HG02642 (cell line): ENCODE data around the gene PSD4.

Experiments used
- ATAC-seq: cut with Tn5 transposase; IDR thresholded peaks from one replicate; pipeline ENCODE4 v1.9.1; 2021; ENCODE audit warnings: mild to moderate bottlenecking; ENCODE audit not compliant: unreplicated experiment, poor library complexity

The PSD4 gene

GRCh38 chr2:113141451-113141850, 32.3 kb upstream of the PSD4 start:
- ATAC-seq, result no peak

DNA sequence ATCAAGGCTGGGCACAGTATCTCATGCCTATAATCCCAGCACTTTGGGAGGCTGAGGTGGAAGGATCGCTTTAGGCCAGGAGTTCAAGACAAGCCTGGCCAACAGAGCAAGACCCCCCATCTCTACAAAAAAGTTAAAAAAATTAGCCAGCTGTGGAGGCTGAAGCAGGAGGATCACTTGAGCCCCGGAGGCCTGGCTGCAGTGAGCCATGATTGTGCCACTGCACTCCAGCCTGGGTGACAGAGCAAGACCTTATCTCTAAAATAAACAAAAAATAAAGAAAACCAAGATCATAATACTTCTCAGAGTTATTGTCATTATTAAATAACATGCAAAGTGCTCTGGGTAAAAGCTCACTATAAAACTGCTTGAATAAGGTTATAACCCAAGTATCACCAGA, 31.5 kb upstream of the PSD4 start:
- ATAC-seq, result no peak

- ATAC-seq, result no peak
These were observed 29.5 kb upstream of the PSD4 start for GRCh38 chr2:113144259-113144658.

- no peak for ATAC-seq
These were observed 24.9 kb upstream of the PSD4 start for GRCh38 chr2:113148606-113149552.

GRCh38 chr2:113149553-113150257, 24.1 kb upstream of the PSD4 start:
- ATAC-seq, result no peak

DNA sequence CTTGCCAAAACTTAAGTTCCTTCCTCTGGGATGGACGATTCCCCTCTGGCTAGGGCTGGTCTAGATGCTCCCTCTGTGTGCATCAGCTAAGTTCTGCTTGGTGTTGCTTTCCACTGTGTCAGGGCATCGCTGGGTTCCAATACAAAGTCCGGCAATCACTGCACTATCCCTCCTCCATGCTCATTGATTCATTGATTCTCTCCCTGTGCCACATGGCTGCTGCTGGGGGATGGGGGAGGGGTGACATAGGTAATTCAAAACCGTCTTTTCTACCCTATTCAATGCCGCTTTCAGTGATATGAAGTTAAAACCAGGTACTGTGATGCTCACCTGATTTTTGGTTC, 23.5 kb upstream of the PSD4 start:
- no peak for ATAC-seq

GRCh38 chr2:113155331-113155730, 18.4 kb upstream of the PSD4 start:
- no peak for ATAC-seq

DNA sequence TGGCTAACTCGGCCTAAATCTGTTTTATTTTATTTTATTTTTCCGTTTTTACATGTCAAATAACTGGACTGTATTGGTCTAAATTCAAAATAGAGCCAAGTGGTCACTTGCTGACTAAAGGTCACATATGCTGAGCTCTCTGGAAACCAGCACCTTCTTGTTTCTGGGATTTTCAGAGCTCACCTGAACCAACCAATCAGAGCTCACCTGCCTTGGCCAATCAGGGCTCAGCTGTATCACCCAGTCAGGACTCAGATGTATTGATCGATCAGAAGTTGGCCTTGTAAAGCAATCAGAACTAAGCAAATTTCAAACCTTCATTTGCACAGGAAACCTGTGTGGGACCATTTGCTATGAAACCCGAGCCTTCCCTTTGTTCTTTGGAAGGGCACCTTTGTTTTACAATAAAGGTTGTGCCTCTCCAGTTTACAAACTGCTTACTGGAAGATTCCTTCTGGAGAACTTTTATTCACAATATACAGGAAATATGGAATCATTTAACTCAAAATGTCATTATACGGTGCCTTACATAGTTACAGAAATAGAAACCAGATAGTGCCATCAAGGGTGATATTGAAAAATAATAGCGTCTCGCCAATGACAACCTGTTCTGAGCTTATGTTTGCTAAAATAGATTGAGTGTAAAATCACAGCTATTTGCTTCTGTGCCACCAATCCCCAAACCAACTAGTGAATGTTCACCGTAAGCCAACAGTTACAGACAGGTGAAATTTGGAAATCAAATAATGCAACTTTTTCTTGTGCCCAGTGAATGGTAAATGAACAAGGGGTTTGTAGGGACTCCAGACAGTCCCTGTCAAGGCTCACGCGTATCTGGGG, 17.3 kb upstream of the PSD4 start:
- no peak for ATAC-seq

DNA sequence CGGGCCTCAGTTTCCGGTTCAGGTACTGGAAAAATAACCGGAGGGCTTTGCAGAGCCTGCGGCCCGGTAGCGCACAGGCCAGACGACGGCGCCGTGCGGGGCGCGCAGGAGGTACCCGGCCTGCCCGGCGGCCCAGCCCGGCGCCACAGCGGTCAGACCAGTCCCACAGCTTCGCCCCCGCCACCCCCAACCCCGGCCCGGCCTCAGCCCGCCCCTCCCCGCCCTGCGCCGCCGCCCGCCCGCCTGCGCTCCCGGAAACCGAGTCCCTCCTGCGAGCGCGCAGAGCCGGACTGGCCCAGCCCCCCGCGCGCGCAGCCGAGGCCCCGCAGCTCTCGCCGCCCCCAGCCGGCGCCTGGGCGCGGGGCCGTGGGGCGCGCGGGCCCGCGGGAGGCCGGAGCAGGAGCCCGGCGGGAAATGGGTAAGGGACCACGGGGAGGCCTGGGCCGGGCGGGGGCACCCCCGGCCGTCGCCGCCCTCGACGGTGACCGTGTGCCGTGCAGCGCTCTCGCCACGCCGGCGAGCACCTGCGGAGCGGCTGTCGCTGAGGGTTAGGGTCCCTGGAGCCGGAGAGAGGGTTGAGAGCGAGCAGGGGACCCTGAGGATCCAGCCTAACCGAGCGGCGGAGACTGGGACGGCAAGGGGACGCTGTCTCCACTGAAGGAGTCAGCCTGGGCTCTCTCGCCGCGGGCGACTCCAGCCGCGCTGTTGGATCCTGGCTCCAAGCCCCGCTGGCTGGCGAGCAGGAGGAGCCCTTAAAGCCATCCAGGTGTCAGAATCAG, 16.5 kb upstream of the PSD4 start:
- ATAC-seq, result peak; percentile 67

DNA sequence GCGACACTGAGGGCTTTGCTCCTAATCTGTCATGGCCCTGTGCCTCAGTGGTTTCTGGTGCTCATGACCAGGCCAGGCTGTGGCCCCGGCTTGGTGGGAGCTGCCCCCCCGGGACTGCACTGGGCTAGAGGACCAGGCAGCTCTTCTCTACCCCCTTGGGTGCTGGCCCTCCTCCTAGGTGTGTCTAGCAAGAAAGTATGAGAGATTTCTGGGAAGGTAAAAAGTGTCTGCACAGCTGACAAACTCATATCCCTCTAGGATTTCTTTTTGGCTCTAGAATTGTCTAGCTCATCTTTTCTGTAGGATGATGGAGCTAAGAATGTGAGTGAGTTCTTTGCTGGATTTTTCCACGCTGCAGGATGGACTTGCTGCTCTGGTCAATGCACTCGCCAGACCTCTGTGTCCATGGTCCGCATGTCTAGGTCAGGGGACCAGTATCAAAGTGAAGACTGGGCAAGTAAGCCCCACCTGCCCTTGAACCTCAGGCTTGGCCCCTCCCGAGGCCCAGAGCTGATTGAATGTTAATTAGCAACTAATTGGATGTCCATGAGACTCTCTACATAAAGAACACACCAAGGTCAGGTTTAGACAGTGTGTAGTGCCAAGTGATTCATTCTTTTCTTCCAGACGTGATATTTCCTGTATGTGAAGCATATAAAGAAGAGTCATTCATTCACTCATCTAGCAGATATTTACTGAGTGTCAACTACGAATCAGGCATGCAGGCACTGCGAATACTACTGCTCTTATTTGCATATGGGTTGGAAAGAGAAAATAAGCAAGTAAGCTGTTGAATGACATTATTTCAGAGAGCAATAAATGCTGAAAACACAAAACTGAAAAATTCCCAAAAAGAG, 15.6 kb upstream of the PSD4 start:
- peak; percentile 17 for ATAC-seq

- ATAC-seq, result no peak
These were observed 14.8 kb upstream of the PSD4 start for GRCh38 chr2:113158884-113159553.

GRCh38 chr2:113160248-113160647, 13.5 kb upstream of the PSD4 start:
- no peak for ATAC-seq

DNA sequence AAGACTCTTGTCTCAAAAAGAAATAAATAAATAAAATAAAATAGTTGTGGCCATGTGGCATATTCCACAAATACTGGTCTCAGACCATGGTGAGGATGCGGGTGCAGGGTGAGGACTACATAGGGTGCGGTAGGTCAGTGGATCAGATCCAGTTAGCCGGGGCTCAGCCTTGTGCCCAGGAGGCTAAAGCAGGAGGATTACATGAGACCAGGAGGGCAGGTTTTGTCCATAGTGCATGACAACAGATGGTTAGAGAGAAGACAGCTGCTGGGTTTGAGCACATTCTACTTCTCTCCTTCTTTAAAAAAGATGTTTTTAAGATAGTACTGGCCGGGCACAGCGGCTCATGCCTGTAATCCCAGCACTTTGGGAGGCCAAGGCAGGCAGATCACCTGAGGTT, 12.8 kb upstream of the PSD4 start:
- ATAC-seq, result no peak

DNA sequence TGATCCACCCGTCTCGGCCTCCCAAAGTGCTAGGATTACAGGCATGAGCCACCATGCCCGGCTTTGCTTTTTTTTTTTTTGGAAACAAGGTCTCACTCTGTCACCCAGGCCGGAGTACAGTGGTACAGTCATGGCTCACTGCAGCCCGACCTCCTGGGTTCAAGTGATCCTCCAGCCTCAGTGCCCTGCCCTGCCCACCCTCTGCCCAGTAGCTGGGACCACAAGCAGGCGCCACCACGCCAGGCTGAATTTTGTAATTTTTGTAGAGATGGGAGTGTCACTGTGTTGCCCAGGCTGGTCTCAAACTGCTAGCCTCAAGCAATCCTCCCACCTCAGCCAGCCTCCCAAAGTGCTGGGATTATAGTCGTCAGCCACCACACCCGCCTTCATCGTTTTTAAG, 11.6 kb upstream of the PSD4 start:
- ATAC-seq, result no peak

DNA sequence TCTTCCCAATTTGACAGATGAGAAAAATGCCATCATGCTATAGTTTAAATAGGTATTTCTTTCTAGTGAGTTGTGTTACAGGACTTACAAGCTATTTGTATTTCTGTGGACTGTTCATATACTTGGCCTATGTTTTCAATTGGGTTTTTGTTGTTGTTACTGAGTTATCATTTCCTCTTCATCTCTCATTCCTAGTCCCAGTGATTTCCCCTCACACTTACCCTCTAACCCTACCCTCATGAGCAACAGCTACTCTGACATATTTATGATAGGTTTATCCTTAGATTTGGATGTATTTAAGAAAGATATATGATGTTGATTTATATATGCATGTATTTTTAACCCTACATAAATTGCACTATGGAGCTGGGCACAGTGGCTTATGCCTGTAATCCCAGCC, 10.9 kb upstream of the PSD4 start:
- no peak for ATAC-seq

- ATAC-seq, result no peak
These were observed 9.4 kb upstream of the PSD4 start for GRCh38 chr2:113164215-113164929.

DNA sequence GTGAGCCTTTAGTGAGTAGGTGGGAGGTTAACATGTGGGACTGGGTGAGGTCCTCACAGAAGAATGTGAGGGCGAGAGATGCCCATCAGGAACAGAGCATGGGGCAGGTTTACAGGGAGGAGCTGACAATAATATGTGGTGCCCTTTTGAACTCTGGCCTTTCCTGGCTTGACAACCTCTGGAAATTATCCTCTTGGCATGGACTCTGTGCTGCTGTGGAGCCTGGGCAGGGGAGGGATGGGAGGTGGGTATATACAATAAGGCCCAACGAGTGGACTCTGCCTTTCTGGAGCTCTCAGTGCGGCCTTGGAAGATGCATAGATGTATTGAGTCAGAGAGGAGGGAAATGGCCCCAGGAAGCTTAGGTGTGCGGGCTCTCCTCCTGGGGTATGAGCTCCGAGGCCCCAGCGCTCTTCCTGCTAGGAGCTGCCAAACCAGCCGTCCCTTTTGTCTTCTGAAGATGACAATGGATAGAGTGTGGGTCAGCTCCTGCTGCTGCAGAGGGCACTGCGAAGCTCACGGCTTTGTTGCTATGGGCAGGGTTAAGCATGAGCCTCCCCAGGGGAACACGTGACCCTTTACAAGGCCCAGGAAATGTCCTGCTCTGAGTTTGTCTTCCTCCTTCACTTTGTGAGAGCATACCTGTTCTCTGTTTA, 8.7 kb upstream of the PSD4 start:
- no peak for ATAC-seq
